ENCODE data around the gene LTB. TPM values are rescaled to one million over a fixed set of nuclear protein-coding genes. Genes with fewer than 3 reads are reported as not detected.

LTB gene
- total RNA-seq, 1 donor from 2014 or later, result 0.57 TPM

GRCh38 chr6:31621320-31621939 lies 39.2 kb upstream of the LTB start:
- H3K27ac Mint-ChIP-seq, result peak overlapping the region; percentile 96
- no peak for TF ChIP-seq CTCF (IDR thresholded peaks at IDR 0.05; ENCODE audit: unreplicated experiment)
- H3K9me3 Mint-ChIP-seq (ENCODE audit: low read depth), result no peaks in the 10 kb centered on the region
- H3K4me1 Mint-ChIP-seq (ENCODE audit: low read depth), result peaks cover 14% of the 10 kb centered on the region
- peaks cover 23% of the 10 kb centered on the region for H3K36me3 Mint-ChIP-seq (ENCODE audit: insufficient read depth)
- DNase-seq (ENCODE audit: low spot score, unreplicated experiment), result no peak
- peak overlapping the region; percentile 89 for H3K4me3 Mint-ChIP-seq (ENCODE audit: low read depth)
- H3K27me3 Mint-ChIP-seq, result no peaks in the 10 kb centered on the region

- DNase-seq (ENCODE audit: low spot score, unreplicated experiment), result peak; percentile 91
- TF ChIP-seq CTCF (IDR thresholded peaks at IDR 0.05; ENCODE audit: unreplicated experiment), result no peak
- Mint-ChIP-seq H3K9me3 (ENCODE audit: low read depth) (no peaks in the 10 kb centered on the region), H3K4me3 (ENCODE audit: low read depth) (peak within 1 kb of the TSS; percentile 89), H3K27me3 (no peaks in the 10 kb centered on the region), H3K27ac (peak within 1 kb of the TSS; percentile 98), H3K4me1 (ENCODE audit: low read depth) (peaks cover 14% of the 10 kb centered on the region), H3K36me3 (ENCODE audit: insufficient read depth) (peaks cover 16% of the 10 kb centered on the region)
Measured at GRCh38 chr6:31620586-31621319, 38.5 kb upstream of the LTB start, which contains the start of gene PRRC2A. Gene PRRC2A, plus strand, starts transcription at chr6:31620715. Its CDS starts 2,075 bp downstream, at chr6:31622790.

GRCh38 chr6:31619805-31620585 lies 37.8 kb upstream of the LTB start:
- Mint-ChIP-seq H3K27ac (peak overlapping the region; percentile 98), H3K4me3 (ENCODE audit: low read depth) (peak overlapping the region; percentile 89), H3K9me3 (ENCODE audit: low read depth) (no peaks in the 10 kb centered on the region), H3K4me1 (ENCODE audit: low read depth) (peaks cover 15% of the 10 kb centered on the region), H3K27me3 (no peaks in the 10 kb centered on the region), H3K36me3 (ENCODE audit: insufficient read depth) (peaks cover 13% of the 10 kb centered on the region)
- TF ChIP-seq CTCF (IDR thresholded peaks at IDR 0.05; ENCODE audit: unreplicated experiment), result no peak
- peak; percentile 83 for DNase-seq (ENCODE audit: low spot score, unreplicated experiment)

- Mint-ChIP-seq H3K4me3 (ENCODE audit: low read depth) (no peak overlapping the region), H3K9me3 (ENCODE audit: low read depth) (no peaks in the 10 kb centered on the region), H3K27ac (no peak overlapping the region), H3K4me1 (ENCODE audit: low read depth) (peaks cover 16% of the 10 kb centered on the region), H3K36me3 (ENCODE audit: insufficient read depth) (peaks cover under 1% of the 10 kb centered on the region), H3K27me3 (no peaks in the 10 kb centered on the region)
- DNase-seq (ENCODE audit: low spot score, unreplicated experiment), result no peak
- TF ChIP-seq CTCF (IDR thresholded peaks at IDR 0.05; ENCODE audit: unreplicated experiment), result no peak
Measured at GRCh38 chr6:31617010-31617409, 34.8 kb upstream of the LTB start.

- no peaks in the 10 kb centered on the region for H3K36me3 Mint-ChIP-seq (ENCODE audit: insufficient read depth)
- no peaks in the 10 kb centered on the region for H3K27me3 Mint-ChIP-seq
- H3K4me1 Mint-ChIP-seq (ENCODE audit: low read depth), result peaks cover 11% of the 10 kb centered on the region
- TF ChIP-seq CTCF (IDR thresholded peaks at IDR 0.05; ENCODE audit: unreplicated experiment), result no peak
- H3K27ac Mint-ChIP-seq, result no peak overlapping the region
- H3K4me3 Mint-ChIP-seq (ENCODE audit: low read depth), result no peak overlapping the region
- DNase-seq (ENCODE audit: low spot score, unreplicated experiment), result no peak
- H3K9me3 Mint-ChIP-seq (ENCODE audit: low read depth), result no peaks in the 10 kb centered on the region
Measured at GRCh38 chr6:31615748-31616147, 33.5 kb upstream of the LTB start.
